GM13976 (cell line): Measurements from ENCODE around the gene IQCE.

Experiments
- DNase-seq: peaks from one replicate; pipeline ENCODE4 v3.0.0; 2012; ENCODE audit warnings: low spot score
- CTCF ChIP-seq: IDR thresholded peaks from 2 replicates; pipeline ENCODE4 v1.5.1; 2012; ENCODE audit warnings: borderline replicate concordance, mild to moderate bottlenecking; ENCODE audit not compliant: insufficient read depth; ENCODE audit errors: extremely low read depth, missing control alignments, control extremely low read depth
- in situ Hi-C: fragments of 300-500 bp; cut with MboI; formaldehyde crosslinking; loops from one replicate; pipeline ENCODE4 v1.12.0; 2022; ENCODE audit warnings: low sequenced_read_pairs, mixed read lengths, inconsistent platforms; ENCODE audit not compliant: unreplicated experiment

IQCE gene

DNA sequence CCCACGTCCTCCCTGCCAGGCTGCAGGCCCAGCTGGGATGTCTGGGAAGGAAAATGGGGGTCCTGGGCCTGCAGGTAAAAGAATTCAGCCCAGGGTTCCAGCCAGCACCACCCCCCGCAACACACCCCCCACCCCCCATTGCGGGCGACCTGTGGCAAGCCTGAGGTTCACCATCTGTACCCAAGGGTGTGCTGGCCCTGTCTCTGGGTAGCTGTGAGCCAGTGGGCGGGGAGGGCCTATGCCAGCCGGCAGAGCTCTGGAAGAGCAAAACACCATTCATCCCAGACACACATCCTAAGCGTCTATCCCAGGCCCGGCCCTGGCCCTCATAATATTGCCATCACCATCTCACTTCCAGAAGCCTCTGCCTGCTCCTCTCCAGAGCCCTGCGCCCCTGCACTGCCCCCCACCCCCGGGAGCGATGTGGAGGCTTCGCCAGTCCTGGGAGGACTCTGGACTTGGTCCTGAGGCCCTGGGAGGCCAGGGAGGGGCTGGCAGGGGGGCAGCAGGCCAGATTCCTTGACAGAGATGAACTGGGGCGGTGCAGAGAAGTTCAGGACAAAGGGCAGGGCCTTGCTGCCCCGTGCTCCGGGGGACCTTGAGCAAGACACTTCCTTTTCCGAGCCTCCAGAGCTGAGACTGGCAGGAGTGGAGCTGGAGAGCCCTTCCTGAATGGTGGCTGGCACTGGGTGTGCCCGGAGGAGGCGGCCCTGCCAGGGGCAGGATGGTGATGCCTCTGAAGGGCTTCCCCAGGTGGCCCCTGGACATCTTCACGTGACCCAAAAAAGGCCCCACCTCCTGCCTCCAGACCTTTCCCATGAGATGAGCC, 64.3 kb downstream of the IQCE start:
- TF ChIP-seq CTCF = no peak
- no peak for DNase-seq
- in situ Hi-C loops = no loop called here

DNA sequence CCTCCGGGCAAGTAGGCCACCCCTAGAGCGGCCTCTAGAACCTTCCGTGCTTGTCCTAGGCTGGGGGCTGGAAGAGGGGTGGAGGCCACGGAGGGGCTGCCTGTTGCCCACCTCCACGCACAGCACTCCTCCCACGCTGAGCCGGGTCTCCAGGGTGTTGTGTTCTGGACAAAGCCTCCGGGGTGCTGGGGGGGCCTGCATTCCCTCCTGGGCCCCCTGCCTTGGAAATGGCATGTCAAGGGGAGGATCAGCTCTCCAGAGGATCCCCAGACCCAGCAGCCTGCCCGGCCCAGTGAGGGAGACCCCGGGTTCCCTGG, 64.9 kb downstream of the IQCE start:
- in situ Hi-C loops = no loop called here
- no peak for DNase-seq
- no peak for TF ChIP-seq CTCF

GRCh38 chr7:2624293-2624886, 65.6 kb downstream of the IQCE start:
- no peak for DNase-seq

DNA sequence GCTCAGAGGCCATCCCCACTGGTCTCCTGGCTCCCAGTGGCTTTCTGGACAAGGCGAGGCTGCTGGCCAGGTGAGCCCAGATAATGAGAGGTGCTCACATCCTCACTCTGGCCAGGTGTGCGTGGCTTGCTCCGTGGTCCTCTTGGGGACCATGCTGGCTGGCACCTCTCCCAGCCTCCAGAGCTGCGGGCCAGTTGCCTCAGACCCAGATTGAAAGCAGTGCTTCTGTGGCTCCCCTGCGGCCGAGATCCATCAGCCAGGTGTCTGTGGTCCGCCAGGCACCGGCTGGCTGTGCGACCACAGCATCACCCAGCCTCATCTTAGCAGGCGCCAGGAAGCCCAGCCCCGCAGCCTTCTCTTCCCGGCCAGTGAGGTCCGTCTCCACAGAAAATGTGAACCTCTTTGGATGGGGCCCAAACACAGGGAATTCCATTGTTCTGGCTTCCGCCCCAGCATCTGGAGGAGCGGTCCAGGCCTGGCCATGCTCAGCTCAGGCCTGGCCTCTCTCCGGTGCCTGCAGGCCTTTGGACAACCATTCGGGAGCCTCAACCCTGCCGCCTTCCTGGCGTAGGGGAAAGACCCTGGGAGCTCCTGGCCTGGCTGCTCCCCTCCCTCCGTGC, 67.8 kb downstream of the IQCE start:
- no peak for DNase-seq
- no peak for TF ChIP-seq CTCF
- in situ Hi-C loops = no loop called here

More at GRCh38 chr7:2624293-2624886, 65.6 kb downstream of the IQCE start:
- no peak for TF ChIP-seq CTCF
- in situ Hi-C loops = no loop called here

- no peak for DNase-seq
- in situ Hi-C loops = no loop called here
- no peak for TF ChIP-seq CTCF
Measured at GRCh38 chr7:2627258-2628129, 68.7 kb downstream of the IQCE start.

GRCh38 chr7:2628130-2628482, 69.3 kb downstream of the IQCE start:
- no peak for DNase-seq
- TF ChIP-seq CTCF = no peak
- in situ Hi-C loops = no loop called here
